Smooth muscle cell of bladder (primary cell): ENCODE data around the gene CKB. TPM values are rescaled to one million over a fixed set of nuclear protein-coding genes. Genes with fewer than 3 reads are reported as not detected.

Experiments
- total RNA-seq: library from RNA; depleted of rRNA; stranded (reverse); fragments of >200 nt; gene quantifications from 2 replicates; pipeline ENCODE4 v1.2.3, GENCODE V29; 2014

The CKB gene
- total RNA-seq = 11.4 and 24.4 TPM in 2 replicates

GRCh38 chr14:103522649-103523574, at the start of gene CKB:
TSS of gene CKB (minus strand) at chr14:103522830. CDS start at chr14:103522493, 337 bp downstream.

GRCh38 chr14:103562429-103563225, 40.0 kb upstream of the CKB start, which contains the start of the genes BAG5 and COA8:
TSS of gene BAG5 (minus strand) at chr14:103562657. CDS start at chr14:103561164, 1,493 bp downstream.
TSS of gene COA8 (plus strand) at chr14:103562960. CDS start at chr14:103563002, 42 bp downstream.

GRCh38 chr14:103528587-103529382, 6.2 kb upstream of the CKB start, which contains the start of gene TRMT61A:
TSS of gene TRMT61A (plus strand) at chr14:103529196. CDS start at chr14:103529979, 783 bp downstream.

Other genes with a start within 250 kb of the CKB start
- gene EIF5, start 188.6 kb downstream of the CKB start, total RNA-seq = 182 and 195 TPM in 2 replicates
- 69.8 and 86.5 TPM in 2 replicates for gene MARK3, start 137.4 kb downstream of the CKB start, total RNA-seq
- gene TRMT61A, start 6.4 kb upstream of the CKB start, total RNA-seq = 5.1 and 7.3 TPM in 2 replicates
- gene BAG5, start 39.8 kb upstream of the CKB start, total RNA-seq = 25.2 and 30.4 TPM in 2 replicates
- 17.1 and 17.6 TPM in 2 replicates for gene COA8, start 40.1 kb upstream of the CKB start, total RNA-seq
- 189 and 219 TPM in 2 replicates for gene KLC1, start 106.4 kb upstream of the CKB start, total RNA-seq
- 3.1 and 3.7 TPM in 2 replicates for gene XRCC3, start 192.6 kb upstream of the CKB start, total RNA-seq
- gene ZFYVE21, start 193.0 kb upstream of the CKB start, total RNA-seq = 51.6 and 57.8 TPM in 2 replicates